Central memory CD4-positive, alpha-beta T cell (primary cell): ENCODE measurements around the gene NKD2.
A peak's percentile ranks its signal among the peaks of the same experiment; 100 is the strongest.
"Not testable (repeated sequence)": the region's sequence is repeated elsewhere in the genome, so short reads cannot be mapped to it uniquely, and the experiment has no call there.

Experiments
- DNase-seq: peaks from one replicate; pipeline ENCODE4 v3.0.0; 2022
- total RNA-seq, 3 experiments: gene quantifications; one replicate each; lab custom pipeline; 2026; lab: John Stamatoyannopoulos, UW

Gene NKD2
- 0.11 to 0.32 (median 0.19) reads per million in 3 experiments for total RNA-seq

DNA sequence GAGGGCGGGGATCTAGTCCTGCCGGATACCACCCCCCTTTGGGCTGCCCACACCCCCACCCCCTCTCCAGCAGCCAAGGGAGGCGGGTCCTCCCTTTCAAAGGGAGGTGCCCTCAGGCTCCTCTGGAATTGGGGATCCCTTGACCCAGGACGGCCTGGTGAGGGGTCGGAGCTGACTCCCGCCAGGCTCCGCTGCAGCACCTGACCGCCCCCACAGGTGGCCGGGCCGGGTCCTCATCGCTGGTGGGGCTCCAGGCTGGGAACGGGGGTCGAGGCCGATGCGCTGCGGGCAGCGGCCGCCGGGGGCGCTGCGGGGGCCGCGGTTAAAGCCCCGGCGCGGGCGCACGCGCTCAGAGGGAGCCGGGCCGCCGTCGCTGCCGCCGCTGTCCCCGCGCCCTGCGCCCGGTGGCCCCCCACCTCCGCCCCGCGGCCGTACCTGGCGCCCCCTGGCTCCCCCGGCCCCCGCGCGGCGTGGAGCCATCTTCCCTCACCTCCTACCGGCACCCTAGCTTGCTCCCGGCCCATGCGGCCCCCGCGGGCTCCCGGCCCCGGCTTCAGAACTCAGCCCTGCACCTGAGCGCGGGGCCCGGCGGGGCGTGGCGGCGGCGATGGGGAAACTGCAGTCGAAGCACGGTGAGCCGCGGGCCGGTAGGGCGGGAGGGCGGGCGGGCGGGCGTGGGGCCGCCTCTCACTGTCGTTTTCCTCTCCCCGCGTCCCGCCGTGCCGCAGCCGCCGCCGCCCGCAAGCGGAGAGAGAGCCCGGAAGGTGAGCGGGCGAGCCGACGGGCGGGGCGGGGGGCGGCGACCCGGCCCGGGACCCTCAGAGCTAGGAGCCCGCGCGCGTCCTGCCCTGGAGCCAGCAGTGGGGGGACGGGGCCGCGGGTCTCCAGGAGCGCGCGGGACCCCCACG lies at the start of gene NKD2:
Gene NKD2 (plus strand): TSS at position 352 of the 908 bp plus-strand sequence. CDS start 256 bp downstream, at position 608.
- peak; percentile 31 for DNase-seq

DNA sequence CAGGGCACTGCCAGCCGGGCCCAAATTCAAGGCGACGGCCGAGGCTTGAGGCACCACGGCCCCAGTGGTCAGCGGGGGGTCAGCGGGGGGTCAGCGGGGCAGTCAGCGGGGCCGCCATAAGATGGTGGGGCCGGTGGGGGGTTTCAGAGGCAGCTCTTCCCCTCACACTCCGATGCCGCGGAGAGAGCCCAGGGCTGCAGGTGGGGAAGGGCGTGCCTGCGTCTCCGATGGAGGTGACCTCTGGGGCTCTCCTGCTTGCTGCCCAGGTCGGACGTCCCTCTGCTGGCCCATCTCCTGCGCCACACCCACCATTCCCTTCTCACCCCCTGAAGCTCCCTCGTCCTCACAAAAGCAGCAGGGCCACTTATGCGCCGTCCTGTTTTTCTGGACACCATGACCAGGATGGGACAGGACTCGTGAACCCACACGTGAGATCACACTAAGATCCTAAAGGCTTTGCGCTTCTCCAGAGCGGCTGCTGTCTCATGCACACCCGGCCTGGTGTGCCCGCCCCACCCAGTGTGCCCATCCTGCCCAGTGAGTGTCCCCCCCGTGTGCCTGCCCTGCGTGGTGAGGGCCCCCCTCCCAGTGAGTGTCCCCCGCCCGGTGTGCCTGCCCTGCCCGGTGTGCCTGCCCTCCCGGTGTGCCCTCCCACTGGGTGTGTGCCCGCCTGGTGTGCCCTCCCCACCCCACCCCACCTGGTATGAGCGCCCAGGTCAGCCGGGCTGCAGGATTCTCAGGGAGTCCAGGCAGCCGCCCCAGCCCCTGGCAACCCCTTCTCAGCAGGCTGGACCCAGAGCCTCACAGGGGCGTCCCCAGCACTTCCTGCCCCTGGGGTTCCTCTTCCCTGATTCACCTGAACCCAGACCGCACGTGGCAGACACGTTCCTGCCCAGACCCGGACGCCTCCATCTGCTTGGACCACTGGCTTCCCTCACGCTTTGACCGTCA lies 48.7 kb upstream of the NKD2 start:
- no peak for DNase-seq

DNA sequence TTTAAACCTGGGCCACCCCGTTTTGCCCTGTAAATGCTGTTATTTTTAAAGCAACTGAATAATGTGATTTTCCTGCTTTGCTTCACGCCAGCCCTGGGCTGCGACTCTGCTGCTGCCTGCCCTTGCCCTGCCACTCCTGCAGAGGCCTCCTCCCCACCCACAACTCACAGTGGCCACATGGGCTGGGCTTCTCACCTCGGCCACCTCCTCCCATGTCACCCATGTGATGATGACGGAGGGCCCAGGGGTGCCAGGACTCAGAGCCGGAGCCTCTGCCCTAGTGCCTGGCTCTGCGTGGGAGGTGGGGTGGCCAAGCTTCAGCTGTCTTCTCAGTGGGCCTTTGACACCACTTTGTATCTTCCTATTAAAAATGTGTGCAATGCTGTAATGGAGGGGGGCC lies 48.1 kb upstream of the NKD2 start:
- DNase-seq: no peak

GRCh38 chr5:961002-961710 lies 47.4 kb upstream of the NKD2 start:
- DNase-seq: no peak

DNA sequence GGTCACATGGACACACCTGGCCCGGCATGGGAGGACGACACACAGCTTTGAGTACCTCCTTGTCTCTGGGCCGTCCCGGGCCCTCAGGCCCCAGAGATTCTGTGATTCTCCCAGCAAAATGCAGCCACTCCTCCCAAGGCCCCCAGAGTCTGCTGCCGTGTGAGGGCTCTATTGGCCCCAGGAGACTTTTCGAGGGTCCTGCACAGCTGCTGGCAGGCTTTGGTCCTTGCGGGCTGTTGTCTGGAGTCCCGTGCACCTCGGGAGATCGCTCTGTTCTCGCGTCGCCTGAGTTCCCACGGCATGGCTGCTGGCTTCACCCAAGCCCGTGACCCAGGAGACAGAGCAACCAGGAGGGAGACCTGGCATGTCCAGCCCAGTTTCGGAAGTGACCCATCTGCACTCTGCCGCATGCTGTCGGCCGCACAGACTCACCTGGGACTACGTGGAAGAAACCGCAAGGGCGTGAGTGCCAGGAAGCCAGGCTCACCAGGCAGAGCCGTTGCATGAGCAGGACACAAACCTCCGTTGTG lies 46.8 kb upstream of the NKD2 start:
- DNase-seq: no peak

DNA sequence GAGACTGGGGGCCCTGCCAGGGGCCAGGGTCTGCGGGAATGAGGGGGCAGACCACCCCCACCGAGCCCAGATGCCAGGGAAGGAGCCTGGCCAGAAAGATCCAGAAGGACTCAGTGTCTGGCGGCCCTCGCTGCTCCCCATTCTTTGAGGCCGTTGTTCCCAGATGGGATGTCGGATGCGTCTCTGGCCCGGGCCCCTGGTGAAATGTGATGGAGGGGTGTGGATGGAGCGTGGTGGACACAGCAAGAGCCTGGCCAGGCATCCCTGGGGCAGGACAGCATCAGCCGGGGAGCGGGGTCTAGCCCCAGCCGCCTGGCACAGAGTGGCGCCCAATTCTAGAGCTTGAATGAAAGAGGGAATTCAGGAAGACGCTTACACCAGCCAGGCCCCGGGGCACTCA lies 46.2 kb upstream of the NKD2 start:
- no peak for DNase-seq

GRCh38 chr5:962801-963200 lies 45.8 kb upstream of the NKD2 start:
- no peak for DNase-seq

DNA sequence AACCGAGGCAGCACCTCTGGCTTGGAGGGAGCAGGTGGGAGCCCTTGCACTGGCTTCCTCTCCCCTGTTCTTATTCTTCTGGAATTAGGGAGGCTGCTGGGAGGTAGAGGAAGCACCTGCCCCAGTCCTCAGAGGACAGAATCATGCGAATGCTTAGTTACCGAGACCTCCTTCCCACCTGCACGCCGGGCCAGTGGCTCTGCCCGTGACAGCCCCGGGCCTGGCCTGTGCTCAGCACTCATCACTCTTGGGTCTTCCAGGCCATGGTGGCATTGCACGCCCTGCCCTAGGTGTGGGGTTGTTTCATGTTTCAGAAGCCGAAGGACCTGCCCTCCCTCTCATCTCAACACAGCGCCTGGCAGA lies 45.3 kb upstream of the NKD2 start:
- no peak for DNase-seq

DNA sequence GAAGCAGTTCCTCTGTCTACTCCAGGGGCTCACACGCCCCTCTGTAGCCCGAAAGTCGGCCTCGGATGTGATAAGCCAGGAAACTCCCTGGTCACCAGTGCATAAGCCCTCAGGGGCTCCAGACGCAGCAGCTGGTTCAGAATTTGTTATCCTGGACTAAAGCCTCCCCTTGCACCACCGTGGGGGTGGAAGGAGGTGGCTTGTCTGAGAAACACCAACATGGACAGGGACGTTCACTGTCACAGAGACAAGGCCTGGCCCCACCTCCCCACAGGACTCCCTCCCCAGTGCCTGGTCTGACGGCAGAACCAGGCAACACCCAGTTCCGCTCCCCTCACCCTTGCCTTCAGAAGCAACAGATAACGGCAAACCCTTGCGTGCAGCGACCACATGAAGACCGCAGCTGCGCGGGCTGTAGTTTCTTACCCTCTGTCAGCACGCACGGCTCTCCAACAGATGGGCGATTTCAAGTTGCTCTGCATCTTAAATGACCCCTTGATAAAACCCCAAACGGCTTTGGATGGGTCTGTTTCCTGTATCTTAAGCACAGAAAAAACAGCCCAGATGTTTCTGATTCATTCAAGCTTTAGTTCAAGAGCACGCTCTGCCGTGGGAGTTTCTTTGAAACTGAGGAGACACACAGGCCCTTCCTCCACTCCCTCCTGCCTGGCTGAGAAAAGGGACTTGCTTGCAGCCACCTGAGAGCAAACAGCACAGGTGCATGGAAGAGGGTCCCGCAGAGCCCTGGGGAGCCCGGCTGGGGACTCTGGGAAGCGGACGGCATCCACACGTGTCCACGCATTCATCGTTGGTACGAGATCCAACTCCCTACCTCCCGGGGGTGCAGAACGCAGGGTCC lies 44.7 kb upstream of the NKD2 start:
- DNase-seq: peak; percentile 62

GRCh38 chr5:964821-965220 lies 43.8 kb upstream of the NKD2 start:
- no peak for DNase-seq

- DNase-seq: no peak
Measured at GRCh38 chr5:965604-966344, 42.8 kb upstream of the NKD2 start.

- no peak for DNase-seq
Measured at GRCh38 chr5:966345-966710, 42.3 kb upstream of the NKD2 start.

DNA sequence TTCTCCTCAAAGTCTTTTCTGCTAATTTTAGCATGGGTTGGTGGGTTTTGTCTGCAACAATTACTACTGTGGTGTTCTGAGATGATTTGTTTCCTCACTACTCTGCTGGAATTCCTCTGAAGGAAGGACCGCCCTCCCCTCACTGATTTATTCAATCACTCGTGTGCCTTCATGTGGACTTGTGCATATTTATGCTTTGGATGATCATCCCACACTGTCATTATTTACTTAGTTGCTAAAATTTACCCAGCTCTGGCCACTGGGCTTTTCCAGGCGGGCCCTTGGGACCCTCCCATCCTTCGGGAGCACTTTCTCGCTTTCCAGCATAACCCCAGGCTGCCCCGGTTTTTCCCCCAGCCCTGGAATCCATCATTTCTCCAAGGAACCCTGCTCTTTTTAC lies 41.7 kb upstream of the NKD2 start:
- no peak for DNase-seq

- DNase-seq: no peak
Measured at GRCh38 chr5:968881-969280, 39.7 kb upstream of the NKD2 start.

DNA sequence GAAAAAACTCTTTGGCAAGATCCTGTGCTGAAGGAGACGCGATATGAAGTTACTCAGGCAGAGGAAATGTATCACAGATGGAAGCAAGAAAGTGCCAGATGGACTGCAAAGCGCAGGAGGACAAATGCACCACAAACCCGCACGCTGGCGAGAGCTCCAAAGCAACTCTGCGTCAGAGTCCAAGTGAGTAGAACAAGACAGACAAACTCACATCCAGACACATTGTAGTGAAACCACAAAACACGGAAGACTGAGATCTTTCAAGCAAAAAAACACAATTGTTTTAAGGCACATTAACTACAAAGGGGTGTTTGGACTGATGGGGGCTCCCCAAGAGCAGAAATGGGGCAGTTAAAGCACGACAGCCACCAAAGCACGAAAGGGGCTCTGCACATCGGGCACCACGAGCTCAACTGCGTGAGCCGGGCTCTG lies 39.2 kb upstream of the NKD2 start:
- no peak for DNase-seq

DNA sequence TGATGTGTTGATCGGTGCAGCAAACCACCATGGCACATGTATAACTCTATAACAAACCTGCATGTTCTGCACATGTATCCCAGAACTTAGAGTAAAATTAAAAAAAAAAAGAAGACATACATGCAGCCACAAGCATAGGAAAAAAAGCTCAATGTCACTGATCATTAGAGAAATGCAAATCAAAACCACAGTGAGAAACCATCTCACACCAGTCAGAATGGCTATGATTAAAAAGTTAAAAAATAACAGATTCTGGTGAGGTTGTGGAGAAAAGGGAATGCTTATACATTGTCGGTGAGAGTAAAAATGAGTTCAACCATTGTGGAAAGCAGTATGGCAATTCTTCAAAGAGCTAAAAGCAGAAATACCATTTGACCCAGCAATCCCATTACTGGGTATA lies 36.0 kb upstream of the NKD2 start:
- DNase-seq: not testable (repeated sequence)

DNA sequence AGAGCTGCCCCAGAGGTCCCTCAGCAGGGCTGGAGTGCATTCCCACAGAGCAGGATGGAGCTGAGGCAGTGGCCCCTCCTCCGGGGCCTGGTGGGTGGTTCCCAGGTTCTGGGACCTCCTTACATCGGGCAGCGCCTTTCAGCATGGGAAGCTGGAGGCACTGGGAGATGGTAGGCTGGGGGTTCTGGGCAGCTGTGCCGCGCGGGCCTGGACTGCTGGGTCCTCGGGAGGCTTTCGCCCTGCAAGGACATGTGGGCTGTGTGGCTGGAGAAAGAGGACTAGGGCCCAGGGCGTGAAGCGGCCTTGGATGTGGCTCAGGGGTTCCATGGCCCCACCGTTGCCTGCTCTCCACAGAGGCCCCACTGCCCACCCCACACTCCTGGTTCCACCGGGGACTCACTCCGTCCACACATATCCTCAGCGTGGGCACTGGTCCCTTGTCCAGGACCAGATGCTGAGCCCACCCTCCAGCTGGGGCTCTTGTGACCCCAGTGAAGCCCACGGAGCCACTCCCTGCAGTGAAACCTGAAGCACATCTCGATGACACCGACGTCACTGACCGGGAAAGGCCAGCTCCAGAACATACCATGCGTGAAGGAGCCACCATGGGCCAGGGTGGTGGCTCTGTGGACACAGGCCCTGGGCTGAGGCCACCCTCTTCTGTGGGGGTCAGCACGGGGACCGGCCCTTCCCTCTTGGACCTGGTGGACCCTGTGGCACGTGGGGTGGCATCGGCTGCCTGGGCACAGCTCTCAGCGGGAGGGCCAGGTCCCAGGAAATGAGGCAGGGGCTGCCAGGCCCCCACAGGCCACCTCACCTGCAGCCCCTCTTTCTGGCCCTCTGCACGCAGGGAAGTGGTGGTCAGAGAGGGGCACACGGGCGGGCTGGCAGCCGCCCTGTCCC lies 31.5 kb upstream of the NKD2 start:
- no peak for DNase-seq

DNA sequence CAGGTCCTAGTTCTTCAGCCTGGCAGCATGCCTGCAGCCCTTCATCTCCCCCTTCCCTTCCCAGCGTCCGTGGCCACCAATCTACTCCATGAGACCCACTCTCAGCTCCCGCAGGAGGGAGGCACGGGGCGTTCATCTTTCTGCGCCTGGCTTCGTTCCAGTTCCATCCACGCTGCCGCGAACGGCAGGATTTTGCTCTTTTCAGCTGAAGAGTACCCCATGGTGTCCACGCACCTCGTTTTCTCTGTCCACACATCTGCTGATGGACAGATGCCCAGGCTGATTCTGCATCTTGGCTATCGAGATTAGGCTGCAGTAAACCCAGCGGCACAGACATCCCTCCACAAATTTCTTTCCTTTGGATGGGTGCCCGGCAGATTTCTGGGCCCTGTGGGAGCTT lies 30.5 kb upstream of the NKD2 start:
- no peak for DNase-seq

DNA sequence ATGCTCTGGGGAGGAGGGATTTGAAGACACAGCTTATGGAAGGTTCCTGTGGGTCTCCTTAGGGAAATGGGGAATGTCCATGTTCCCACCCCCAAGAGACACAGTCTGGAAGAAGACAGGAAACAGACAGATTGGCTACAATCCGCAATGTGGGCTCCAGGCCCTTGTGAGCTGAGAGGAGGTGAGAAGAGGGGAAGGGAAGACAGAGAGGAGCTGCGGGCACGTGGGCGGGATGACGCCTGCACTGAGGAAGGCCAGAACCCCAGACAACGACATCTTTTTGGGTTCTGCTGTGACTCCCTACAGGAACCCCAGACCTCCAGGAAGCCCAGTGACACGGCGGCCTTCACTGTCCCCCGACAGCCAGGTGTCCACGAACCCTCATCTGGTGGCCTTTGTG lies 29.9 kb upstream of the NKD2 start:
- DNase-seq: no peak
